ENCODE data around the gene FEM1A. TPM values are rescaled to one million over a fixed set of nuclear protein-coding genes. Genes with fewer than 3 reads are reported as not detected.

Gene FEM1A
- total RNA-seq, 1 donor from 2014 or later: 18.4 TPM

Other genes starting within 250 kb of the FEM1A start
- 143 and 209 TPM in 2 replicates for gene SEMA6B, start 232.1 kb upstream of the FEM1A start, total RNA-seq
- 65.4 and 70.1 TPM in 2 replicates for gene TNFAIP8L1, start 152.2 kb upstream of the FEM1A start, total RNA-seq
- gene MYDGF, start 121.4 kb upstream of the FEM1A start, total RNA-seq: 140 and 183 TPM in 2 replicates
- gene DPP9, start 67.9 kb upstream of the FEM1A start, total RNA-seq: 42.9 and 64.4 TPM in 2 replicates
- gene TICAM1, start 40.0 kb downstream of the FEM1A start, total RNA-seq: 4.9 and 7.7 TPM in 2 replicates
- 111 and 167 TPM in 2 replicates for gene PLIN3, start 75.9 kb downstream of the FEM1A start, total RNA-seq
- gene ARRDC5, start 111.2 kb downstream of the FEM1A start, total RNA-seq: not detected in 2 replicates
- gene UHRF1, start 117.8 kb downstream of the FEM1A start, total RNA-seq: 22.0 and 55.7 TPM in 2 replicates
- 13.4 and 20.2 TPM in 2 replicates for gene KDM4B, start 177.4 kb downstream of the FEM1A start, total RNA-seq

All from dermis blood vessel endothelial cell (primary cell).